ENCODE measurements around the gene LDLRAD2.

GRCh38 chr1:21834666-21835065, 22.6 kb downstream of the LDLRAD2 start:
- TF ChIP-seq CTCF (IDR thresholded peaks at IDR 0.05) (no peak), POLR2A (IDR thresholded peaks at IDR 0.05) (no peak)
